GM12878 (cell line): ENCODE data around the gene DOK4. TPM values are rescaled to one million over a fixed set of nuclear protein-coding genes. Genes with fewer than 3 reads are reported as not detected.

Source experiments
- ATAC-seq: fragments of 200-7000 bp; cut with Tn5 transposase; 3 replicates; pipeline ENCODE4 v1.9.1; 2020; ENCODE audit warnings: mild to moderate bottlenecking, moderate library complexity
- BruUV-seq: library from RNA; stranded (reverse); fragments of 400-500 nt; replicated peaks from 2 replicates; lab custom pipeline; 2021; lab: Mats Ljungman, UMichigan
- CTCF ChIA-PET: fragments of 300-600 bp; sonication (Branson Sonifier 250); formaldehyde crosslinking; extraction: SDS; loops from one replicate; lab custom pipeline; 2021; ENCODE audit warnings: inconsistent platforms; lab: Yijun Ruan, JAX
- POLR2A ChIA-PET: fragments of 350-600 bp; formaldehyde crosslinking; extraction: SDS; loops from one replicate; lab custom pipeline; 2021; ENCODE audit warnings: inconsistent platforms; lab: Charles Lee
- RAD21 ChIA-PET: fragments of 300-600 bp; sonication (Branson Sonifier 250); formaldehyde crosslinking; loops from one replicate; lab custom pipeline; 2023; ENCODE audit warnings: antibody characterized with exemption; ENCODE audit not compliant: unreplicated experiment; lab: Charles Lee
- SMC1A ChIA-PET: fragments of 300-600 bp; sonication (Branson Sonifier 250); formaldehyde crosslinking; loops from one replicate; lab custom pipeline; 2023; ENCODE audit not compliant: unreplicated experiment, uncharacterized antibody; lab: Charles Lee
- DNase-seq: peaks from one replicate; pipeline ENCODE4 v3.0.0-alpha.2; 2011; ENCODE audit warnings: low read depth, low spot score
- FAIRE-seq: peaks from 3 replicates; lab custom pipeline; 2011; peaks lifted over from hg19 to GRCh38; lab: Jason Lieb, UNC
- H2AFZ ChIP-seq: 2 replicates; pipeline ENCODE4 v1.6.0; 2011; ENCODE audit warnings: low read depth, low read length, control low read depth; ENCODE audit not compliant: control insufficient read depth
- H3K27ac ChIP-seq: 2 replicates; pipeline ENCODE4 v1.5.1; 2011; ENCODE audit warnings: control low read depth; ENCODE audit not compliant: control insufficient read depth, insufficient read depth
- H3K27me3 ChIP-seq, 2 experiments: replicated peaks in 1 of 2; 2 replicates each; pipeline versions ENCODE4 v1.6.0 to v1.6.1; 2011; ENCODE audit warnings: low read length in 1 of 2; ENCODE audit not compliant: control insufficient read depth in 2 of 2, insufficient read depth in 2 of 2
- H3K36me3 ChIP-seq, 2 experiments: 2 replicates each; pipeline ENCODE4 v1.5.1; 2011; ENCODE audit warnings: low read length in 1 of 2; ENCODE audit not compliant: control insufficient read depth in 2 of 2, insufficient read depth in 2 of 2
- H3K4me1 ChIP-seq: 2 replicates; pipeline ENCODE4 v1.6.1; 2011; ENCODE audit warnings: mild to moderate bottlenecking, low read length, moderate library complexity, mixed read lengths; ENCODE audit not compliant: control insufficient read depth, insufficient read depth
- H3K4me2 ChIP-seq: 2 replicates; pipeline ENCODE4 v1.6.0; 2011; ENCODE audit warnings: control low read depth; ENCODE audit not compliant: control insufficient read depth, insufficient read depth
- H3K4me3 ChIP-seq: fragments of 200-600 bp; sonication (generic); 2 replicates; pipeline ENCODE4 v1.5.1; 2016
- H3K79me2 ChIP-seq: 2 replicates; pipeline ENCODE4 v1.6.0; 2011; ENCODE audit warnings: low read length; ENCODE audit not compliant: control insufficient read depth, insufficient read depth
- H3K9ac ChIP-seq: 2 replicates; pipeline ENCODE4 v1.8.0; 2011; ENCODE audit warnings: low read length, control low read depth, mixed read lengths; ENCODE audit not compliant: control insufficient read depth, insufficient read depth
- H3K9me3 ChIP-seq: replicated peaks from 3 replicates; pipeline ENCODE4 v1.5.1; 2011; ENCODE audit warnings: mild to moderate bottlenecking, low read length; ENCODE audit not compliant: control insufficient read depth, insufficient read depth
- H4K20me1 ChIP-seq: 2 replicates; pipeline ENCODE4 v1.6.0; 2011; ENCODE audit not compliant: control insufficient read depth, insufficient read depth
- CEBPB ChIP-seq, 2 experiments: fragments of 150-350 bp in 1 of 2; IDR thresholded peaks; 2 replicates each; pipeline ENCODE4 v1.6.1; 2012 to 2014; ENCODE audit warnings: low read depth in 2 of 2, low read length in 2 of 2, borderline replicate concordance in 1 of 2, inconsistent platforms in 1 of 2
- ESRRA ChIP-seq: IDR thresholded peaks from 2 replicates; pipeline ENCODE4 v1.6.1; 2012; ENCODE audit warnings: mild to moderate bottlenecking, low read length, improper control_type of control experiment
- ETV6 ChIP-seq, 2 experiments: fragments of 450-650 bp in 1 of 2; IDR thresholded peaks in 1 of 2; conservative IDR thresholded peaks in 1 of 2; 2 replicates each; pipeline ENCODE4 v1.6.1; 2014; ENCODE audit warnings: antibody characterized with exemption in 1 of 2, borderline replicate concordance in 1 of 2, low read depth in 1 of 2, mild to moderate bottlenecking in 1 of 2, moderate library complexity in 1 of 2
- HCFC1 ChIP-seq: fragments of 150-350 bp; IDR thresholded peaks from 2 replicates; pipeline ENCODE4 v1.6.1; 2014; ENCODE audit warnings: low read length
- POLR2AphosphoS5 ChIP-seq: IDR thresholded peaks from 2 replicates; pipeline ENCODE4 v1.6.1; 2011; ENCODE audit warnings: mild to moderate bottlenecking, low read length, inconsistent platforms
- RELA ChIP-seq: fragments of 450-650 bp; IDR thresholded peaks from 2 replicates; pipeline ENCODE4 v1.8.0; 2014; ENCODE audit warnings: borderline replicate concordance; ENCODE audit not compliant: partially characterized antibody
- SMARCA5 ChIP-seq: fragments of 450-650 bp; IDR thresholded peaks from 2 replicates; pipeline ENCODE4 v1.6.1; 2017; ENCODE audit warnings: mild to moderate bottlenecking
- TAF1 ChIP-seq: IDR thresholded peaks from 2 replicates; pipeline ENCODE4 v1.6.1; 2011; ENCODE audit warnings: mild to moderate bottlenecking, low read depth, low read length, borderline replicate concordance
- WRNIP1 ChIP-seq: IDR thresholded peaks from 2 replicates; pipeline ENCODE4 v1.6.1; 2011; ENCODE audit warnings: low read depth, low read length, improper control_type of control experiment, borderline replicate concordance
- ZNF622 ChIP-seq: fragments of 450-650 bp; IDR thresholded peaks from 2 replicates; pipeline ENCODE4 v1.6.1; 2017; ENCODE audit warnings: mild to moderate bottlenecking, inconsistent platforms
- WGBS: methylation state at CpG from one replicate; pipeline ENCODE4 v1.1.6; 2016; ENCODE audit warnings: low lambda C conversion rate; ENCODE audit not compliant: insufficient replicate concordance, insufficient coverage; ENCODE audit errors: missing lambda C conversion rate; 5-methylcytosine and 5-hydroxymethylcytosine counted together
- in situ Hi-C: fragments of 300-500 bp; cut with MboI; formaldehyde crosslinking; loops from 9 replicates; pipeline ENCODE4 v1.14.3; 2018; ENCODE audit warnings: mixed read lengths
- intact Hi-C: fragments of 100-400 bp; cut with micrococcal nuclease; formaldehyde crosslinking; loops from one replicate; pipeline ENCODE4 v1.14.2; 2022; ENCODE audit not compliant: unreplicated experiment
- polyA plus RNA-seq, 11 experiments: library from polyadenylated mRNA; depleted of rRNA in 4 of 11; unstranded in 6 of 11; stranded (reverse) in 5 of 11; fragments of >200 nt; fragmentation: Nextera tagmentation in 4 of 11; fragmentation: Illumina TruSeq in 1 of 11; extraction: Ambion mirVana in 4 of 11; extraction: Trizol in 1 of 11; gene quantifications; 1 replicate in 1 of 11; 2 replicates in 10 of 11; pipeline versions ENCODE4 v1.2.1 to v1.2.3, GENCODE V29; 2011 to 2016; ENCODE audit warnings: inconsistent platforms in 2 of 11, missing spikeins in 2 of 11, low read depth in 1 of 11
- total RNA-seq, 4 experiments: library from RNA; depleted of rRNA in 3 of 4; stranded (reverse); fragments of >200 nt in 3 of 4; fragmentation: Illumina TruSeq in 1 of 4; extraction: Trizol in 1 of 4; gene quantifications; 2 replicates each; pipeline versions ENCODE4 v1.2.1 to v1.2.3, GENCODE V29; 2013 to 2021
- TF ChIP-seq, protein P1 (sequence below): IDR thresholded peaks from 2 replicates; pipeline ENCODE4 v1.6.1; 2012; ENCODE audit warnings: low read length, inconsistent platforms
- TF ChIP-seq, protein P2 (sequence below): fragments of 450-650 bp; formaldehyde crosslinking; IDR thresholded peaks from 2 replicates; pipeline ENCODE4 v1.4.0; 2020; ENCODE audit warnings: mild to moderate bottlenecking, moderate library complexity
- TF ChIP-seq, protein P3 (sequence below): fragments of 450-650 bp; IDR thresholded peaks from 2 replicates; pipeline ENCODE4 v1.6.1; 2016; ENCODE audit warnings: mild to moderate bottlenecking
- TF ChIP-seq, protein P4 (sequence below): fragments of 450-650 bp; formaldehyde crosslinking; IDR thresholded peaks from 2 replicates; pipeline ENCODE4 v1.4.0; 2022; ENCODE audit warnings: mild to moderate bottlenecking, moderate library complexity

Gene DOK4
- total and polyA plus RNA-seq, 10 of the 15 experiments (the other 5 are each of a cell fraction or from before 2014, with no cell fraction given) = 0.20 to 7.0 (median 2.4) TPM; not detected in 1

DNA sequence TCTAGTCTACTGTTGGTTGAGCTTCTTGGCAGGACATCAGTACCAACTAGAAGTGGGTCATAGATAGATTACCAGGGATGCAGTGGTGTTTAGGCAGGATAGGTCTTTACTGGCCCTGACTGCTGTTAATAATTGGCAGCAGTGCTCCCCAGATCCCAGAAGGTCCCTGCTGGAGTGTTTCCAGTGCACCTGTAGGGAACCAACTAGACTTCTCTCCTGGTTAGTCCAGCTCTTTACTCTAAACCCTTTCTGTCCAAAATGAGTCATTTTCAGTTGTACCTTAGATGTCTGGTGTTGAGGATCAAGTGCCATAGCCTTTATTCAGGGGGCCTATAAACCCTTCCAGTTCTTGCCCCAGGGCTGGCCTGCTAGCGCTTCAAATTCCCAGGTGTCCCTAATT, 15.1 kb downstream of the DOK4 start:
- FAIRE-seq (no peak), ATAC-seq (no peak)

More for the DNA sequence above, 15.1 kb downstream of the DOK4 start:
- TF ChIP-seq WRNIP1 = no peak
- TF ChIP-seq, protein P1, sequence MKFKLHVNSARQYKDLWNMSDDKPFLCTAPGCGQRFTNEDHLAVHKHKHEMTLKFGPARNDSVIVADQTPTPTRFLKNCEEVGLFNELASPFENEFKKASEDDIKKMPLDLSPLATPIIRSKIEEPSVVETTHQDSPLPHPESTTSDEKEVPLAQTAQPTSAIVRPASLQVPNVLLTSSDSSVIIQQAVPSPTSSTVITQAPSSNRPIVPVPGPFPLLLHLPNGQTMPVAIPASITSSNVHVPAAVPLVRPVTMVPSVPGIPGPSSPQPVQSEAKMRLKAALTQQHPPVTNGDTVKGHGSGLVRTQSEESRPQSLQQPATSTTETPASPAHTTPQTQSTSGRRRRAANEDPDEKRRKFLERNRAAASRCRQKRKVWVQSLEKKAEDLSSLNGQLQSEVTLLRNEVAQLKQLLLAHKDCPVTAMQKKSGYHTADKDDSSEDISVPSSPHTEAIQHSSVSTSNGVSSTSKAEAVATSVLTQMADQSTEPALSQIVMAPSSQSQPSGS = no peak
- TF ChIP-seq TAF1 = no peak
- no peak for TF ChIP-seq HCFC1
- no peak for TF ChIP-seq CEBPB (IDR thresholded peaks at IDR 0.05; ENCODE audit: borderline replicate concordance in 1 of 2, low read depth in 2 of 2, low read length in 2 of 2)
- TF ChIP-seq ZNF622 = no peak
- TF ChIP-seq ESRRA = no peak
- TF ChIP-seq RELA = no peak
- TF ChIP-seq SMARCA5 = no peak
- no peak for TF ChIP-seq POLR2AphosphoS5
- TF ChIP-seq, protein P2, sequence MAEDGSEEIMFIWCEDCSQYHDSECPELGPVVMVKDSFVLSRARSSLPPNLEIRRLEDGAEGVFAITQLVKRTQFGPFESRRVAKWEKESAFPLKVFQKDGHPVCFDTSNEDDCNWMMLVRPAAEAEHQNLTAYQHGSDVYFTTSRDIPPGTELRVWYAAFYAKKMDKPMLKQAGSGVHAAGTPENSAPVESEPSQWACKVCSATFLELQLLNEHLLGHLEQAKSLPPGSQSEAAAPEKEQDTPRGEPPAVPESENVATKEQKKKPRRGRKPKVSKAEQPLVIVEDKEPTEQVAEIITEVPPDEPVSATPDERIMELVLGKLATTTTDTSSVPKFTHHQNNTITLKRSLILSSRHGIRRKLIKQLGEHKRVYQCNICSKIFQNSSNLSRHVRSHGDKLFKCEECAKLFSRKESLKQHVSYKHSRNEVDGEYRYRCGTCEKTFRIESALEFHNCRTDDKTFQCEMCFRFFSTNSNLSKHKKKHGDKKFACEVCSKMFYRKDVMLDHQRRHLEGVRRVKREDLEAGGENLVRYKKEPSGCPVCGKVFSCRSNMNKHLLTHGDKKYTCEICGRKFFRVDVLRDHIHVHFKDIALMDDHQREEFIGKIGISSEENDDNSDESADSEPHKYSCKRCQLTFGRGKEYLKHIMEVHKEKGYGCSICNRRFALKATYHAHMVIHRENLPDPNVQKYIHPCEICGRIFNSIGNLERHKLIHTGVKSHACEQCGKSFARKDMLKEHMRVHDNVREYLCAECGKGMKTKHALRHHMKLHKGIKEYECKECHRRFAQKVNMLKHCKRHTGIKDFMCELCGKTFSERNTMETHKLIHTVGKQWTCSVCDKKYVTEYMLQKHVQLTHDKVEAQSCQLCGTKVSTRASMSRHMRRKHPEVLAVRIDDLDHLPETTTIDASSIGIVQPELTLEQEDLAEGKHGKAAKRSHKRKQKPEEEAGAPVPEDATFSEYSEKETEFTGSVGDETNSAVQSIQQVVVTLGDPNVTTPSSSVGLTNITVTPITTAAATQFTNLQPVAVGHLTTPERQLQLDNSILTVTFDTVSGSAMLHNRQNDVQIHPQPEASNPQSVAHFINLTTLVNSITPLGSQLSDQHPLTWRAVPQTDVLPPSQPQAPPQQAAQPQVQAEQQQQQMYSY (CRISPR knock-in tag) = no peak
- TF ChIP-seq, protein P3, sequence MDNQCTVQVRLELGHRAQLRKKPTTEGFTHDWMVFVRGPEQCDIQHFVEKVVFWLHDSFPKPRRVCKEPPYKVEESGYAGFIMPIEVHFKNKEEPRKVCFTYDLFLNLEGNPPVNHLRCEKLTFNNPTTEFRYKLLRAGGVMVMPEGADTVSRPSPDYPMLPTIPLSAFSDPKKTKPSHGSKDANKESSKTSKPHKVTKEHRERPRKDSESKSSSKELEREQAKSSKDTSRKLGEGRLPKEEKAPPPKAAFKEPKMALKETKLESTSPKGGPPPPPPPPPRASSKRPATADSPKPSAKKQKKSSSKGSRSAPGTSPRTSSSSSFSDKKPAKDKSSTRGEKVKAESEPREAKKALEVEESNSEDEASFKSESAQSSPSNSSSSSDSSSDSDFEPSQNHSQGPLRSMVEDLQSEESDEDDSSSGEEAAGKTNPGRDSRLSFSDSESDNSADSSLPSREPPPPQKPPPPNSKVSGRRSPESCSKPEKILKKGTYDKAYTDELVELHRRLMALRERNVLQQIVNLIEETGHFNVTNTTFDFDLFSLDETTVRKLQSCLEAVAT = no peak
- TF ChIP-seq, protein P4, sequence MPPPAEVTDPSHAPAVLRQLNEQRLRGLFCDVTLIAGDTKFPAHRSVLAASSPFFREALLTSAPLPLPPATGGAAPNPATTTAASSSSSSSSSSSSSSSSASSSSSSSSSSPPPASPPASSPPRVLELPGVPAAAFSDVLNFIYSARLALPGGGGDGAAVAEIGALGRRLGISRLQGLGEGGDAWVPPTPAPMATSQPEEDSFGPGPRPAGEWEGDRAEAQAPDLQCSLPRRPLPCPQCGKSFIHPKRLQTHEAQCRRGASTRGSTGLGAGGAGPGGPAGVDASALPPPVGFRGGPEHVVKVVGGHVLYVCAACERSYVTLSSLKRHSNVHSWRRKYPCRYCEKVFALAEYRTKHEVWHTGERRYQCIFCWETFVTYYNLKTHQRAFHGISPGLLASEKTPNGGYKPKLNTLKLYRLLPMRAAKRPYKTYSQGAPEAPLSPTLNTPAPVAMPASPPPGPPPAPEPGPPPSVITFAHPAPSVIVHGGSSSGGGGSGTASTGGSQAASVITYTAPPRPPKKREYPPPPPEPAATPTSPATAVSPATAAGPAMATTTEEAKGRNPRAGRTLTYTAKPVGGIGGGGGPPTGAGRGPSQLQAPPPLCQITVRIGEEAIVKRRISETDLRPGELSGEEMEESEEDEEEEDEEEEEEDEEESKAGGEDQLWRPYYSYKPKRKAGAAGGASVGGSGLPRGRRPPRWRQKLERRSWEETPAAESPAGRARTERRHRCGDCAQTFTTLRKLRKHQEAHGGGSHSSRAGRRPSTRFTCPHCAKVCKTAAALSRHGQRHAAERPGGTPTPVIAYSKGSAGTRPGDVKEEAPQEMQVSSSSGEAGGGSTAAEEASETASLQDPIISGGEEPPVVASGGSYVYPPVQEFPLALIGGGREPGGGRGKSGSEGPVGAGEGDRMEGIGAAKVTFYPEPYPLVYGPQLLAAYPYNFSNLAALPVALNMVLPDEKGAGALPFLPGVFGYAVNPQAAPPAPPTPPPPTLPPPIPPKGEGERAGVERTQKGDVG (CRISPR knock-in tag) = no peak
- TF ChIP-seq ETV6 (conservative IDR thresholded peaks at IDR 0.05 in 1 of 2, IDR thresholded peaks at IDR 0.05 in 1 of 2; ENCODE audit: borderline replicate concordance in 1 of 2, low read depth in 1 of 2) = no peak
- TF ChIP-seq, all 136 proteins: peak for 0
- Histone ChIP-seq H3K36me3 (peaks cover 25 to 31% of the 10 kb centered on the region in 2 experiments), H3K4me2 (no peak overlapping the region), H3K27ac (no peak overlapping the region), H3K79me2 (no peaks in the 10 kb centered on the region), H4K20me1 (no peaks in the 10 kb centered on the region), H3K9ac (no peak overlapping the region), H3K4me1 (peaks cover 9% of the 10 kb centered on the region), H2AFZ (no peak overlapping the region), H3K27me3 (no peaks in the 10 kb centered on the region), H3K4me3 (no peak overlapping the region), H3K9me3 (no peaks in the 10 kb centered on the region)
- intact Hi-C loops (no loop called here), in situ Hi-C loops (no loop called here)
- RAD21 ChIA-PET = no interaction called here
- POLR2A ChIA-PET = interaction anchor here (0.6 kb wide), 2 partner anchors 23 to 205 kb away, joined by 3 to 4 read pairs; no protein-coding TSS in a partner anchor
- BruUV-seq = no TSS peak
- CTCF ChIA-PET = no interaction called here
- SMC1A ChIA-PET = interaction anchor here (1.1 kb wide), 1 partner anchor 16 kb away, joined by 4 read pairs; no protein-coding TSS in a partner anchor
- WGBS = 100% methylated on average over 1 of the region's 1 CpG
- no peak for DNase-seq
